HG03520 (cell line): ENCODE measurements around the gene ARMH2.

Experiments used
- ATAC-seq: cut with Tn5 transposase; IDR thresholded peaks from one replicate; pipeline ENCODE4 v1.9.1; 2021; ENCODE audit warnings: mild to moderate bottlenecking, moderate library complexity; ENCODE audit not compliant: unreplicated experiment

The ARMH2 gene

GRCh38 chr6:24821860-24822444 lies 23.2 kb upstream of the ARMH2 start:
- no peak for ATAC-seq

GRCh38 chr6:24818346-24818745 lies 19.6 kb upstream of the ARMH2 start:
- no peak for ATAC-seq

GRCh38 chr6:24809728-24810127 lies 11.0 kb upstream of the ARMH2 start:
- no peak for ATAC-seq

- no peak for ATAC-seq
Observed at GRCh38 chr6:24807584-24807983, 8.9 kb upstream of the ARMH2 start.

GRCh38 chr6:24802271-24803059 lies 3.7 kb upstream of the ARMH2 start:
- ATAC-seq: no peak

GRCh38 chr6:24799541-24799915 lies 811 bp upstream of the ARMH2 start:
- no peak for ATAC-seq

GRCh38 chr6:24797596-24798216 lies 1.0 kb downstream of the ARMH2 start:
- ATAC-seq: no peak

- ATAC-seq: no peak
Observed at GRCh38 chr6:24796616-24797290, 2.0 kb downstream of the ARMH2 start.

- no peak for ATAC-seq
Observed at GRCh38 chr6:24795106-24795505, 3.6 kb downstream of the ARMH2 start.

GRCh38 chr6:24788031-24788665 lies 10.6 kb downstream of the ARMH2 start:
- ATAC-seq: no peak

- no peak for ATAC-seq
Observed at GRCh38 chr6:24780206-24780605, 18.5 kb downstream of the ARMH2 start.

GRCh38 chr6:24779416-24780016 lies 19.2 kb downstream of the ARMH2 start:
- ATAC-seq: no peak

GRCh38 chr6:24778878-24779277 lies 19.8 kb downstream of the ARMH2 start:
- ATAC-seq: no peak

- no peak for ATAC-seq
Observed at GRCh38 chr6:24778121-24778520, 20.6 kb downstream of the ARMH2 start.

GRCh38 chr6:24777227-24777626 lies 21.5 kb downstream of the ARMH2 start:
- ATAC-seq: no peak

GRCh38 chr6:24775520-24776058 lies 23.1 kb downstream of the ARMH2 start:
- no peak for ATAC-seq

GRCh38 chr6:24774696-24775519 lies 23.8 kb downstream of the ARMH2 start, which contains the start of gene GMNN:
TSS of gene GMNN (plus strand) at chr6:24774937. CDS start at chr6:24777247, 2,310 bp downstream.
- ATAC-seq: peak; percentile 93

- no peak for ATAC-seq
Observed at GRCh38 chr6:24768361-24768760, 30.4 kb downstream of the ARMH2 start.

- ATAC-seq: no peak
Observed at GRCh38 chr6:24766680-24767462, 31.8 kb downstream of the ARMH2 start.
